HepG2 (cell line): ENCODE results near the gene LZTS2. TPM values are rescaled to one million over a fixed set of nuclear protein-coding genes. Genes with fewer than 3 reads are reported as not detected.

Source experiments
- ATM ChIP-seq: fragments of 450-650 bp; IDR thresholded peaks from 2 replicates; pipeline ENCODE4 v1.7.1; 2017; ENCODE audit warnings: mild to moderate bottlenecking, borderline replicate concordance
- BRCA1 ChIP-seq: sonication (generic); formaldehyde crosslinking; IDR thresholded peaks from 2 replicates; pipeline ENCODE4 v1.4.0; 2020; ENCODE audit warnings: missing genetic modification reagents
- CREB1 ChIP-seq, 2 experiments: fragments of 450-650 bp in 1 of 2; IDR thresholded peaks; 2 replicates each; pipeline ENCODE4 v1.6.1; 2016 to 2017; ENCODE audit warnings: control low read depth in 1 of 2, mild to moderate bottlenecking in 1 of 2, missing compliant biosample characterization in 1 of 2, missing genetic modification characterization in 1 of 2
- CSRNP1 ChIP-seq: sonication (generic); formaldehyde crosslinking; IDR thresholded peaks from 2 replicates; pipeline ENCODE4 v1.8.1; 2023; ENCODE audit warnings: mild to moderate bottlenecking, missing genetic modification reagents
- ELF4 ChIP-seq: sonication (generic); formaldehyde crosslinking; IDR thresholded peaks from 2 replicates; pipeline ENCODE4 v1.5.0; 2020; ENCODE audit warnings: missing genetic modification reagents, mild to moderate bottlenecking, moderate library complexity, borderline replicate concordance
- HMG20B ChIP-seq: conservative IDR thresholded peaks from 2 replicates; pipeline ENCODE4 v1.6.1; 2016; ENCODE audit warnings: missing genetic modification reagents, missing compliant biosample characterization
- HNRNPK ChIP-seq: fragments of 200-400 bp; formaldehyde crosslinking; IDR thresholded peaks from 2 replicates; pipeline ENCODE4 v1.6.1; 2018; ENCODE audit warnings: low read length, low read depth, moderate library complexity, mild to moderate bottlenecking; ENCODE audit not compliant: poor library complexity, severe bottlenecking
- IRF2 ChIP-seq: IDR thresholded peaks from 2 replicates; pipeline ENCODE4 v1.6.1; 2018; ENCODE audit warnings: missing genetic modification reagents, missing compliant biosample characterization
- JUN ChIP-seq: sonication (generic); formaldehyde crosslinking; IDR thresholded peaks from 2 replicates; pipeline ENCODE4 v1.4.0; 2020; ENCODE audit warnings: mild to moderate bottlenecking, missing genetic modification reagents
- KDM4B ChIP-seq: sonication (generic); formaldehyde crosslinking; IDR thresholded peaks from 2 replicates; pipeline ENCODE4 v1.4.0; 2020; ENCODE audit warnings: missing genetic modification reagents
- MIER3 ChIP-seq: IDR thresholded peaks from 2 replicates; pipeline ENCODE4 v1.6.1; 2016; ENCODE audit warnings: missing compliant biosample characterization, borderline replicate concordance
- REL ChIP-seq: sonication (generic); formaldehyde crosslinking; conservative IDR thresholded peaks from 2 replicates; pipeline ENCODE4 v1.8.0; 2022; ENCODE audit warnings: mild to moderate bottlenecking, missing genetic modification reagents, moderate library complexity
- RFXAP ChIP-seq: sonication (generic); formaldehyde crosslinking; IDR thresholded peaks from 2 replicates; pipeline ENCODE4 v1.4.0; 2020; ENCODE audit warnings: missing genetic modification reagents, borderline replicate concordance
- STAG1 ChIP-seq: sonication (generic); formaldehyde crosslinking; IDR thresholded peaks from 2 replicates; pipeline ENCODE4 v1.4.0; 2020; ENCODE audit warnings: missing genetic modification reagents
- TEAD3 ChIP-seq: optimal IDR thresholded peaks from 2 replicates; pipeline ENCODE3; 2016; ENCODE audit warnings: borderline replicate concordance
- TFAP4 ChIP-seq: sonication (generic); IDR thresholded peaks from 2 replicates; pipeline ENCODE4 v1.6.1; 2016; ENCODE audit warnings: low read depth, borderline replicate concordance
- ZFP90 ChIP-seq: sonication (generic); formaldehyde crosslinking; IDR thresholded peaks from 2 replicates; pipeline ENCODE4 v1.8.0; 2022; ENCODE audit warnings: missing genetic modification reagents, mild to moderate bottlenecking, inconsistent platforms, borderline replicate concordance
- ZNF577 ChIP-seq: sonication (generic); formaldehyde crosslinking; IDR thresholded peaks from 2 replicates; pipeline ENCODE4 v1.4.0; 2020; ENCODE audit warnings: mild to moderate bottlenecking, low read depth, missing genetic modification reagents, borderline replicate concordance
- polyA plus RNA-seq, 8 experiments: library from polyadenylated mRNA; depleted of rRNA in 3 of 8; stranded (reverse) in 7 of 8; unstranded in 1 of 8; fragments of >200 nt; fragmentation: Illumina TruSeq in 4 of 8; extraction: Trizol in 4 of 8; gene quantifications; 2 replicates each; pipeline versions ENCODE4 v1.2.1 to v1.2.3, GENCODE V29; 2011 to 2016; ENCODE audit warnings: low read depth in 4 of 8, missing spikeins in 1 of 8, mixed read lengths in 1 of 8; ENCODE audit not compliant: insufficient read depth in 1 of 8
- total RNA-seq, 5 experiments: library from RNA; depleted of rRNA; stranded (reverse); fragments of >200 nt; fragmentation: Illumina TruSeq; extraction: Trizol; gene quantifications; 2 replicates each; pipeline ENCODE4 v1.2.3, GENCODE V29; 2016; ENCODE audit warnings: low read depth in 1 of 5
- TF ChIP-seq, protein P1 (sequence below): sonication (generic); formaldehyde crosslinking; IDR thresholded peaks from 2 replicates; pipeline ENCODE4 v1.5.0; 2020; ENCODE audit warnings: mild to moderate bottlenecking, missing genetic modification reagents, borderline replicate concordance
- TF ChIP-seq, protein P2 (sequence below): sonication (generic); formaldehyde crosslinking; IDR thresholded peaks from 2 replicates; pipeline ENCODE4 v1.4.0; 2020; ENCODE audit warnings: missing genetic modification reagents, borderline replicate concordance

LZTS2 gene
- total and polyA plus RNA-seq, 2 of the 13 experiments (the other 11 are each of a cell fraction or from before 2014, with no cell fraction given) = 43.6 to 65.6 TPM

- TF ChIP-seq STAG1 (CRISPR knock-in tag) (no peak), ELF4 (CRISPR knock-in tag) (no peak), BRCA1 (CRISPR knock-in tag) (0 out of 2 replicates have a peak, but pooled peaks have one; percentile 53), HNRNPK (no peak), JUN (CRISPR knock-in tag) (no peak), KDM4B (no peak), CREB1 (IDR thresholded peaks at IDR 0.05) (no peak), CREB1 (CRISPR knock-in tag; IDR thresholded peaks at IDR 0.05) (no peak), ZFP90 (CRISPR knock-in tag) (peak; percentile 44; the same call in 1 of the 2 replicates), TEAD3 (CRISPR knock-in tag) (peak; percentile 27), RFXAP (no peak), MIER3 (CRISPR knock-in tag) (peak; percentile 55; the same call in 1 of the 2 replicates), HMG20B (CRISPR knock-in tag) (no peak), IRF2 (CRISPR knock-in tag) (0 out of 2 replicates have a peak, but pooled peaks have one; percentile 11), CSRNP1 (no peak), REL (CRISPR knock-in tag) (no peak), ZNF577 (CRISPR knock-in tag) (no peak), ATM (no peak), TFAP4 (peak; percentile 85)
- TF ChIP-seq, protein P1, sequence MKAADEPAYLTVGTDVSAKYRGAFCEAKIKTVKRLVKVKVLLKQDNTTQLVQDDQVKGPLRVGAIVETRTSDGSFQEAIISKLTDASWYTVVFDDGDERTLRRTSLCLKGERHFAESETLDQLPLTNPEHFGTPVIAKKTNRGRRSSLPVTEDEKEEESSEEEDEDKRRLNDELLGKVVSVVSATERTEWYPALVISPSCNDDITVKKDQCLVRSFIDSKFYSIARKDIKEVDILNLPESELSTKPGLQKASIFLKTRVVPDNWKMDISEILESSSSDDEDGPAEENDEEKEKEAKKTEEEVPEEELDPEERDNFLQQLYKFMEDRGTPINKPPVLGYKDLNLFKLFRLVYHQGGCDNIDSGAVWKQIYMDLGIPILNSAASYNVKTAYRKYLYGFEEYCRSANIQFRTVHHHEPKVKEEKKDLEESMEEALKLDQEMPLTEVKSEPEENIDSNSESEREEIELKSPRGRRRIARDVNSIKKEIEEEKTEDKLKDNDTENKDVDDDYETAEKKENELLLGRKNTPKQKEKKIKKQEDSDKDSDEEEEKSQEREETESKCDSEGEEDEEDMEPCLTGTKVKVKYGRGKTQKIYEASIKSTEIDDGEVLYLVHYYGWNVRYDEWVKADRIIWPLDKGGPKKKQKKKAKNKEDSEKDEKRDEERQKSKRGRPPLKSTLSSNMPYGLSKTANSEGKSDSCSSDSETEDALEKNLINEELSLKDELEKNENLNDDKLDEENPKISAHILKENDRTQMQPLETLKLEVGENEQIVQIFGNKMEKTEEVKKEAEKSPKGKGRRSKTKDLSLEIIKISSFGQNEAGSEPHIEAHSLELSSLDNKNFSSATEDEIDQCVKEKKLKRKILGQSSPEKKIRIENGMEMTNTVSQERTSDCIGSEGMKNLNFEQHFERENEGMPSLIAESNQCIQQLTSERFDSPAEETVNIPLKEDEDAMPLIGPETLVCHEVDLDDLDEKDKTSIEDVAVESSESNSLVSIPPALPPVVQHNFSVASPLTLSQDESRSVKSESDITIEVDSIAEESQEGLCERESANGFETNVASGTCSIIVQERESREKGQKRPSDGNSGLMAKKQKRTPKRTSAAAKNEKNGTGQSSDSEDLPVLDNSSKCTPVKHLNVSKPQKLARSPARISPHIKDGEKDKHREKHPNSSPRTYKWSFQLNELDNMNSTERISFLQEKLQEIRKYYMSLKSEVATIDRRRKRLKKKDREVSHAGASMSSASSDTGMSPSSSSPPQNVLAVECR (CRISPR knock-in tag) = no peak; the same call in 1 of the 2 replicates
- TF ChIP-seq, protein P2, sequence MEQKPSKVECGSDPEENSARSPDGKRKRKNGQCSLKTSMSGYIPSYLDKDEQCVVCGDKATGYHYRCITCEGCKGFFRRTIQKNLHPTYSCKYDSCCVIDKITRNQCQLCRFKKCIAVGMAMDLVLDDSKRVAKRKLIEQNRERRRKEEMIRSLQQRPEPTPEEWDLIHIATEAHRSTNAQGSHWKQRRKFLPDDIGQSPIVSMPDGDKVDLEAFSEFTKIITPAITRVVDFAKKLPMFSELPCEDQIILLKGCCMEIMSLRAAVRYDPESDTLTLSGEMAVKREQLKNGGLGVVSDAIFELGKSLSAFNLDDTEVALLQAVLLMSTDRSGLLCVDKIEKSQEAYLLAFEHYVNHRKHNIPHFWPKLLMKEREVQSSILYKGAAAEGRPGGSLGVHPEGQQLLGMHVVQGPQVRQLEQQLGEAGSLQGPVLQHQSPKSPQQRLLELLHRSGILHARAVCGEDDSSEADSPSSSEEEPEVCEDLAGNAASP = no peak
These were observed 1.2 kb upstream of the LZTS2 start (continued) for GRCh38 chr10:100998183-100998990.
